Stomach (tissue), 4 donors: Measurements from ENCODE around the gene PGC.

Experiments used
- CTCF ChIP-seq, 7 experiments: fragments of 450-650 bp in 4 of 7; fragments of 200-600 bp in 3 of 7; sonication (generic) in 3 of 7; IDR thresholded peaks; one replicate each; pipeline ENCODE4 v1.5.1; 2016 to 2019; ENCODE audit warnings: antibody characterized with exemption in 7 of 7, control low read depth in 2 of 7, mild to moderate bottlenecking in 1 of 7
- POLR2A ChIP-seq, 4 donors: fragments of 450-650 bp; IDR thresholded peaks; one replicate each; pipeline ENCODE4 v1.6.1; 2016; ENCODE audit warnings: antibody characterized with exemption in 4 of 4, control low read depth in 2 of 4, mild to moderate bottlenecking in 1 of 4, moderate library complexity in 1 of 4
- POLR2AphosphoS5 ChIP-seq, 3 donors: sonication (generic); formaldehyde crosslinking; IDR thresholded peaks; one replicate each; pipeline ENCODE4 v1.6.1; 2016; ENCODE audit warnings: antibody characterized with exemption in 3 of 3

DNA sequence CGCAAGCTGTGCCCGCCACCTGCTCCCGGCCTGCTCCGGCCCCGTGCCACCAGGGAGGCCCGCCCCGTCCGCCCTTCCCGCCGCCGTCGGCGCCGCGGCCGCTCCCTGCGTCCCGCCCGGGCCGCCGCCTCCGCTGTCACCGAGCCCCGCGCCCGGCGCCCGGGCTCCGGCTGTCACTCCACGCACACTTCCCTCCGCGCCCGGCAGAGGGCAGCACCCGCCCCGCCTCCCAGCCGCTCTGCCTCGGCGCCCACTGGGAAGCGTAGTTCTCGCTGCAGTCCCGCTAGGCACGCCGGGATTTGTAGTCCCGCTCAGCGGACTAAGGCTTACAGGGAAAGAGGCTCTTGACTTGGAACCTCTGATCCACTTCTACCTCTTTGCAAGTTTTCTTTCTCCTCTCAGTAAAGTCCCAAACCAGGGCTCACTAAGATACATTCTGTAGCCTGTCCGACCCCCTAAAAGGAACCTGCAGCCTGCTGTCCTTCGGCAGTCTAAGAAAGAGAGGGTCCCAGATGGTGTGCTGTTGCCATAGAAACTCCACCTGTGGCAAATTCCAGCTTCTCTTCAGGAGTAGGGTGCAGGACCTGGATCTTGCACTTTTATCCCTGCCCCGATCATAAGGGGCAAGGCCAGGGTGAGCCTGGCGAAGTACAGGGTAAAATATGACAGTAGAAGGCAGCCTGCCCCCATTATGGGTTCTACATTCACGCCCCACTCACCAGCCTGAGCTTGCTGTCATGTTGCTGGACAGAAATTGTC lies 11.6 kb downstream of the PGC start, which contains the start of gene TFEB:
- TF ChIP-seq CTCF (IDR thresholded peaks at IDR 0.05), result peak in 5 of 7 experiments; percentile 69 to 99 (median 85)
- peak; percentile 78 to 97 (median 86) for TF ChIP-seq POLR2AphosphoS5 (IDR thresholded peaks at IDR 0.05)
- peak in 2 of 4 donors; percentile 47 to 62 for TF ChIP-seq POLR2A (IDR thresholded peaks at IDR 0.05)
